Mucosa of descending colon (tissue), 3 donors: ENCODE results near the gene CCDC88C. TPM values are rescaled to one million over a fixed set of nuclear protein-coding genes. Genes with fewer than 3 reads are reported as not detected.

Experiments used
- ATAC-seq: fragments of 200-7000 bp; cut with Tn5 transposase; one replicate; pipeline ENCODE4 v1.9.1; 2020; ENCODE audit warnings: mild to moderate bottlenecking, moderate library complexity
- DNase-seq, 3 donors: peaks; one replicate each; pipeline ENCODE4 v3.0.0-alpha.2; 2020
- H3K36me3 ChIP-seq: fragments of 200-600 bp; one replicate; pipeline ENCODE4 v1.8.0; 2021; ENCODE audit warnings: low read depth, mild to moderate bottlenecking
- H3K4me1 ChIP-seq: fragments of 200-600 bp; one replicate; pipeline ENCODE4 v1.8.0; 2021; ENCODE audit warnings: low read depth, mild to moderate bottlenecking
- H3K4me3 ChIP-seq: fragments of 200-600 bp; one replicate; pipeline ENCODE4 v1.8.0; 2021; ENCODE audit warnings: mild to moderate bottlenecking
- H3K9me3 ChIP-seq: fragments of 200-600 bp; one replicate; pipeline ENCODE4 v1.8.0; 2021; ENCODE audit warnings: mild to moderate bottlenecking
- CTCF ChIP-seq: fragments of 200-600 bp; IDR thresholded peaks from one replicate; pipeline ENCODE4 v1.8.0; 2022; ENCODE audit warnings: antibody characterized with exemption, mild to moderate bottlenecking
- intact Hi-C, 2 donors: fragments of 100-400 bp; cut with DNase I in 1 of 2; cut with micrococcal nuclease in 1 of 2; formaldehyde crosslinking; loops; one replicate each; pipeline versions ENCODE4 v1.11.0 to v1.11.1; 2022; cut with DNase I, micrococcal nuclease
- long read RNA-seq, 2 donors: library from polyadenylated mRNA; unstranded; transcript quantifications; one replicate each; pipeline ENCODE4 v2.0.0, GENCODE V29; 2019 to 2021
- total RNA-seq, 3 donors: library from RNA; stranded (reverse); fragmentation: NEBNext Ultra II Directional in 2 of 3; extraction: Animal tissue kit (Norgen Biotek cat#: 25700) in 2 of 3; gene quantifications; one replicate each; pipeline versions ENCODE4 v1.2.1 to v1.2.4, GENCODE V29; 2021 to 2023
- donor health status: DM: no; HTN: no; CAD: no; lungs with moderate emphysema.
- donor health status: DM: no; HTN: no; CAD: no.
- donor health status: DM: no; HTN: yes; CAD: no.

Gene CCDC88C, protein sequence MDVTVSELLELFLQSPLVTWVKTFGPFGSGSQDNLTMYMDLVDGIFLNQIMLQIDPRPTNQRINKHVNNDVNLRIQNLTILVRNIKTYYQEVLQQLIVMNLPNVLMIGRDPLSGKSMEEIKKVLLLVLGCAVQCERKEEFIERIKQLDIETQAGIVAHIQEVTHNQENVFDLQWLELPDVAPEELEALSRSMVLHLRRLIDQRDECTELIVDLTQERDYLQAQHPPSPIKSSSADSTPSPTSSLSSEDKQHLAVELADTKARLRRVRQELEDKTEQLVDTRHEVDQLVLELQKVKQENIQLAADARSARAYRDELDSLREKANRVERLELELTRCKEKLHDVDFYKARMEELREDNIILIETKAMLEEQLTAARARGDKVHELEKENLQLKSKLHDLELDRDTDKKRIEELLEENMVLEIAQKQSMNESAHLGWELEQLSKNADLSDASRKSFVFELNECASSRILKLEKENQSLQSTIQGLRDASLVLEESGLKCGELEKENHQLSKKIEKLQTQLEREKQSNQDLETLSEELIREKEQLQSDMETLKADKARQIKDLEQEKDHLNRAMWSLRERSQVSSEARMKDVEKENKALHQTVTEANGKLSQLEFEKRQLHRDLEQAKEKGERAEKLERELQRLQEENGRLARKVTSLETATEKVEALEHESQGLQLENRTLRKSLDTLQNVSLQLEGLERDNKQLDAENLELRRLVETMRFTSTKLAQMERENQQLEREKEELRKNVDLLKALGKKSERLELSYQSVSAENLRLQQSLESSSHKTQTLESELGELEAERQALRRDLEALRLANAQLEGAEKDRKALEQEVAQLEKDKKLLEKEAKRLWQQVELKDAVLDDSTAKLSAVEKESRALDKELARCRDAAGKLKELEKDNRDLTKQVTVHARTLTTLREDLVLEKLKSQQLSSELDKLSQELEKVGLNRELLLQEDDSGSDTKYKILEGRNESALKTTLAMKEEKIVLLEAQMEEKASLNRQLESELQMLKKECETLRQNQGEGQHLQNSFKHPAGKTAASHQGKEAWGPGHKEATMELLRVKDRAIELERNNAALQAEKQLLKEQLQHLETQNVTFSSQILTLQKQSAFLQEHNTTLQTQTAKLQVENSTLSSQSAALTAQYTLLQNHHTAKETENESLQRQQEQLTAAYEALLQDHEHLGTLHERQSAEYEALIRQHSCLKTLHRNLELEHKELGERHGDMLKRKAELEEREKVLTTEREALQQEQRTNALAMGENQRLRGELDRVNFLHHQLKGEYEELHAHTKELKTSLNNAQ (N-terminal part only)
- total RNA-seq = 10 to 100 TPM; 30.1 to 62.1 (median 56.6) TPM
- long read RNA-seq, donor 1, partial matches to known transcripts = 7 of 15 reads
- long read RNA-seq, donor 1, other reads (novel, unspliced or antisense) = 7 of 15 reads
- long read RNA-seq, donor 2, partial matches to known transcripts = 7 of 10 reads
- long read RNA-seq, donor 2, other reads (novel, unspliced or antisense) = 3 of 10 reads

GRCh38 chr14:91417120-91417982, at the start of gene CCDC88C:
Gene CCDC88C (minus strand): TSS chr14:91417820. CDS start chr14:91417690, 130 bp downstream.
- Histone ChIP-seq H3K9me3 (no peaks in the 10 kb centered on the region), H3K4me1 (peaks cover 30% of the 10 kb centered on the region), H3K4me3 (peak within 1 kb of the TSS; percentile 71), H3K36me3 (no peaks in the 10 kb centered on the region)
- intact Hi-C loops = loop anchor here (5.0 kb wide), 1 partner anchor 95 kb away; no protein-coding TSS in a partner anchor
- peak; percentile 69 for ATAC-seq
- peak; percentile 82 to 86 (median 86) for DNase-seq
- TF ChIP-seq CTCF = no peak

DNA sequence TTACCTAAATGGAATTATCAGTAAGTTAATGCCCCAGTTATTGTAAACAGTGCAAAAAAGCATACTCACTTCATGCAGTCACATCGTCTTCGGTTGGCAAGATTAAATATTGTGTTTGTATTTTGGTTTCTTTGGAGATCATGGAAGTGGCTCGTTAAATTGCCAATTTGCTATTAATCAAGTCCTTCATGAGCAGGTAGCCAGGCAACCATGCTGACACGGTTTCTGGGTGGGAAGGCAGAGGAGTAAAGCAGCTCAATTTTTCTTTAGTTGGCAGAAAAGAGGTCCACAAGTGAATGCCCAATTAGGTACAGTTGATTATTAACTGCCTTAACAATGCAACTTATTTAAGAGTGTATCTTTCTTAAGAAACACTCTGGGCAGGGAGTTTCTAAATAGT, 48.6 kb upstream of the CCDC88C start:
- no peaks in the 10 kb centered on the region for H3K4me1 ChIP-seq
- intact Hi-C loops = no loop called here
- ATAC-seq (no peak), DNase-seq (no peak)
- no peak for TF ChIP-seq CTCF
- no peak overlapping the region for H3K4me3 ChIP-seq
- H3K9me3 ChIP-seq = no peaks in the 10 kb centered on the region
- peaks cover 20% of the 10 kb centered on the region for H3K36me3 ChIP-seq

GRCh38 chr14:91464615-91465205, 47.1 kb upstream of the CCDC88C start:
- H3K9me3 ChIP-seq = no peaks in the 10 kb centered on the region
- peaks cover 11% of the 10 kb centered on the region for H3K36me3 ChIP-seq
- intact Hi-C loops = no loop called here
- no peak for TF ChIP-seq CTCF
- H3K4me3 ChIP-seq = no peak overlapping the region
- ATAC-seq (no peak), DNase-seq (no peak)
- no peaks in the 10 kb centered on the region for H3K4me1 ChIP-seq

DNA sequence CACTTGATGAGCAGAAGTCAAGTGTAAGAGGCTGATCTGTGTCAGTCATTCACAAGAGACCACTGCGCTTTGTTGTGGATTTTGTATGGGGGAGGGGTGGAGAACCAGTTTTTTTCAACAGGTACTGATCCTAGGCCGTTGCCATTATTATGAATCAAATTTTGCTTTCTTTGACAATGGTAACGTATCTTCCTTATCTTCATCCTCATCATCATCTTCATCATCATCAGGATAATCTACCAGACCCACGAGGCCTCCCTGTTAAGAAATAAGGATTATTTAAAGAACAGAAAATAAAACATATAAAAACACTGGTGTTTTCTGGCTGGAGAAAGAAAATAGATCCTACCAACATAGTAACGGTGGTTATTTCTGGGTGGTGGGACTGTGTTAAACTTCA, 41.0 kb upstream of the CCDC88C start:
- no peak for DNase-seq
- intact Hi-C loops = no loop called here
- no peaks in the 10 kb centered on the region for H3K36me3 ChIP-seq
- no peaks in the 10 kb centered on the region for H3K9me3 ChIP-seq
- no peak for TF ChIP-seq CTCF
- no peak overlapping the region for H3K4me3 ChIP-seq
- no peak for ATAC-seq
- H3K4me1 ChIP-seq = no peaks in the 10 kb centered on the region
